ENCODE results near the gene PCNT.

Gene PCNT

DNA sequence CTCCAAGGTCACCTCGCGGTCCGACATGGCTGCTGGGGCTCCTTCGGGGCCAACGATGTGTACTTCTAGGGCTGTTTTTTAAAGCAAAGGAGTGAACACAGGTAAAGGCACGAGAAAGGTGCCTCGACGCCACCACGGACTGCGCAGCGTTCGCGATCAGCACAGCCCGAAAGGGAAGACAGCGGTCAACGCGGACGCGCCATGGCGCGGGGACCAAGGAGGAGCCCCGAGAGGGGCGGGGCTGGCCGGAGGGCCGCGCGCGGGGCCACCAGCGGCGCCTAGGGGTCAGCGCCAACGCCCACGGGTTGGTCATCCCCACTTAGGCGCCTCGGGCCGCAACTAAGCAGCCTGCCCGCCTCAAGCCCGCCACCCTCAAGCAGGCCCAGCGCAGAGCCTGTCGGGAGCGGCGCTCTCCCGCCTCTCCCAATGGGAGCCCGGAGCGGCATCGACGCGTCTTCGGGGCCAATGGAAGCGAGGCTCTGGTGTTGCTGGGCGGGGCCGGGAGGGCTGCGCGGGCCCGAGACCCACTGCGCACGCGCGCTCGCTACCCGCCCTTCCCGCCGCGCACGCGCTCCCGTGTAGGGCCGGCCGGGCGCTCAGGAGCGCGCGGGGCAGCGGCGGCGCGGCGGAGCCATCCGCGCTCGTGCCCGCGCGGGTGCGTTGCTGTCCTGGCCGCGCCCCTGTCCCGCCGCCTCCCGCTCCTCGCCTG, 134.5 kb downstream of the PCNT start, which contains the start of gene DIP2A (continued):
- TF ChIP-seq, protein P1, sequence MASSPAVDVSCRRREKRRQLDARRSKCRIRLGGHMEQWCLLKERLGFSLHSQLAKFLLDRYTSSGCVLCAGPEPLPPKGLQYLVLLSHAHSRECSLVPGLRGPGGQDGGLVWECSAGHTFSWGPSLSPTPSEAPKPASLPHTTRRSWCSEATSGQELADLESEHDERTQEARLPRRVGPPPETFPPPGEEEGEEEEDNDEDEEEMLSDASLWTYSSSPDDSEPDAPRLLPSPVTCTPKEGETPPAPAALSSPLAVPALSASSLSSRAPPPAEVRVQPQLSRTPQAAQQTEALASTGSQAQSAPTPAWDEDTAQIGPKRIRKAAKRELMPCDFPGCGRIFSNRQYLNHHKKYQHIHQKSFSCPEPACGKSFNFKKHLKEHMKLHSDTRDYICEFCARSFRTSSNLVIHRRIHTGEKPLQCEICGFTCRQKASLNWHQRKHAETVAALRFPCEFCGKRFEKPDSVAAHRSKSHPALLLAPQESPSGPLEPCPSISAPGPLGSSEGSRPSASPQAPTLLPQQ (tag by site-specific recombination; IDR thresholded peaks at IDR 0.05), result peak; percentile 81
- no peak for TF ChIP-seq ZNF530 (tag by site-specific recombination; IDR thresholded peaks at IDR 0.05; ENCODE audit: low read depth)
- TF ChIP-seq, protein P2, sequence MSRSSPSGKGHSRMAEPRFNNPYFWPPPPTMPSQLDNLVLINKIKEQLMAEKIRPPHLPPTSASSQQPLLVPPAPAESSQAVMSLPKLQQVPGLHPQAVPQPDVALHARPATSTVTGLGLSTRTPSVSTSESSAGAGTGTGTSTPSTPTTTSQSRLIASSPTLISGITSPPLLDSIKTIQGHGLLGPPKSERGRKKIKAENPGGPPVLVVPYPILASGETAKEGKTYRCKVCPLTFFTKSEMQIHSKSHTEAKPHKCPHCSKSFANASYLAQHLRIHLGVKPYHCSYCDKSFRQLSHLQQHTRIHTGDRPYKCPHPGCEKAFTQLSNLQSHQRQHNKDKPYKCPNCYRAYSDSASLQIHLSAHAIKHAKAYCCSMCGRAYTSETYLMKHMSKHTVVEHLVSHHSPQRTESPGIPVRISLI (tag by site-specific recombination; IDR thresholded peaks at IDR 0.05), result no peak
- TF ChIP-seq ZNF404 (tag by site-specific recombination; IDR thresholded peaks at IDR 0.05), result no peak
- TF ChIP-seq ZNF561 (tag by site-specific recombination; IDR thresholded peaks at IDR 0.05; ENCODE audit: borderline replicate concordance), result 0 out of 2 replicates have a peak, but pooled peaks have one; percentile 81
- TF ChIP-seq, protein P3, sequence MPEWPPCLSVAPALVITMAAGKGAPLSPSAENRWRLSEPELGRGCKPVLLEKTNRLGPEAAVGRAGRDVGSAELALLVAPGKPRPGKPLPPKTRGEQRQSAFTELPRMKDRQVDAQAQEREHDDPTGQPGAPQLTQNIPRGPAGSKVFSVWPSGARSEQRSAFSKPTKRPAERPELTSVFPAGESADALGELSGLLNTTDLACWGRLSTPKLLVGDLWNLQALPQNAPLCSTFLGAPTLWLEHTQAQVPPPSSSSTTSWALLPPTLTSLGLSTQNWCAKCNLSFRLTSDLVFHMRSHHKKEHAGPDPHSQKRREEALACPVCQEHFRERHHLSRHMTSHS (tag by site-specific recombination; IDR thresholded peaks at IDR 0.05), result no peak
- no peak for TF ChIP-seq ZNF843 (tag by site-specific recombination; IDR thresholded peaks at IDR 0.05)
- TF ChIP-seq ZNF394 (tag by site-specific recombination; IDR thresholded peaks at IDR 0.05; ENCODE audit: borderline replicate concordance), result peak; percentile 67; the same call in 1 of the 2 replicates
- TF ChIP-seq SETDB1 (IDR thresholded peaks at IDR 0.05; ENCODE audit: insufficient read length, low read length), result peak; percentile 21
- 0 out of 2 replicates have a peak, but pooled peaks have one; percentile 39 for TF ChIP-seq REPIN1 (tag by site-specific recombination; IDR thresholded peaks at IDR 0.05; ENCODE audit: low read depth)
- no peak for TF ChIP-seq ZNF48 (tag by site-specific recombination; IDR thresholded peaks at IDR 0.05)
- TF ChIP-seq ZNF341 (tag by site-specific recombination; IDR thresholded peaks at IDR 0.05; ENCODE audit: low read depth), result no peak
- no peak for TF ChIP-seq ZNF654 (tag by site-specific recombination; IDR thresholded peaks at IDR 0.05; ENCODE audit: low read depth)
- TF ChIP-seq, protein P4, sequence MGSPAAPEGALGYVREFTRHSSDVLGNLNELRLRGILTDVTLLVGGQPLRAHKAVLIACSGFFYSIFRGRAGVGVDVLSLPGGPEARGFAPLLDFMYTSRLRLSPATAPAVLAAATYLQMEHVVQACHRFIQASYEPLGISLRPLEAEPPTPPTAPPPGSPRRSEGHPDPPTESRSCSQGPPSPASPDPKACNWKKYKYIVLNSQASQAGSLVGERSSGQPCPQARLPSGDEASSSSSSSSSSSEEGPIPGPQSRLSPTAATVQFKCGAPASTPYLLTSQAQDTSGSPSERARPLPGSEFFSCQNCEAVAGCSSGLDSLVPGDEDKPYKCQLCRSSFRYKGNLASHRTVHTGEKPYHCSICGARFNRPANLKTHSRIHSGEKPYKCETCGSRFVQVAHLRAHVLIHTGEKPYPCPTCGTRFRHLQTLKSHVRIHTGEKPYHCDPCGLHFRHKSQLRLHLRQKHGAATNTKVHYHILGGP (tag by site-specific recombination; IDR thresholded peaks at IDR 0.05), result no peak
- peak; percentile 82 for TF ChIP-seq SP7 (tag by site-specific recombination; IDR thresholded peaks at IDR 0.05)
- no peak for TF ChIP-seq ZNF501 (tag by site-specific recombination; IDR thresholded peaks at IDR 0.05)
- TF ChIP-seq ZNF433 (tag by site-specific recombination; IDR thresholded peaks at IDR 0.05; ENCODE audit: low read depth), result no peak
- TF ChIP-seq ZBTB17 (tag by site-specific recombination; IDR thresholded peaks at IDR 0.05), result peak; percentile 97
- TF ChIP-seq ZNF133 (tag by site-specific recombination; IDR thresholded peaks at IDR 0.05), result no peak
- TF ChIP-seq, protein P5, sequence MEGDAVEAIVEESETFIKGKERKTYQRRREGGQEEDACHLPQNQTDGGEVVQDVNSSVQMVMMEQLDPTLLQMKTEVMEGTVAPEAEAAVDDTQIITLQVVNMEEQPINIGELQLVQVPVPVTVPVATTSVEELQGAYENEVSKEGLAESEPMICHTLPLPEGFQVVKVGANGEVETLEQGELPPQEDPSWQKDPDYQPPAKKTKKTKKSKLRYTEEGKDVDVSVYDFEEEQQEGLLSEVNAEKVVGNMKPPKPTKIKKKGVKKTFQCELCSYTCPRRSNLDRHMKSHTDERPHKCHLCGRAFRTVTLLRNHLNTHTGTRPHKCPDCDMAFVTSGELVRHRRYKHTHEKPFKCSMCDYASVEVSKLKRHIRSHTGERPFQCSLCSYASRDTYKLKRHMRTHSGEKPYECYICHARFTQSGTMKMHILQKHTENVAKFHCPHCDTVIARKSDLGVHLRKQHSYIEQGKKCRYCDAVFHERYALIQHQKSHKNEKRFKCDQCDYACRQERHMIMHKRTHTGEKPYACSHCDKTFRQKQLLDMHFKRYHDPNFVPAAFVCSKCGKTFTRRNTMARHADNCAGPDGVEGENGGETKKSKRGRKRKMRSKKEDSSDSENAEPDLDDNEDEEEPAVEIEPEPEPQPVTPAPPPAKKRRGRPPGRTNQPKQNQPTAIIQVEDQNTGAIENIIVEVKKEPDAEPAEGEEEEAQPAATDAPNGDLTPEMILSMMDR (tag by site-specific recombination; IDR thresholded peaks at IDR 0.05), result peak; percentile 84
- no peak for TF ChIP-seq ZNF175 (tag by site-specific recombination; IDR thresholded peaks at IDR 0.05)
- no peak for TF ChIP-seq OVOL3 (tag by site-specific recombination; IDR thresholded peaks at IDR 0.05)
- TF ChIP-seq ZSCAN16 (tag by site-specific recombination; IDR thresholded peaks at IDR 0.05), result no peak
- no peak for TF ChIP-seq ZNF473 (tag by site-specific recombination; IDR thresholded peaks at IDR 0.05)
- no peak for TF ChIP-seq EGR2 (tag by site-specific recombination; IDR thresholded peaks at IDR 0.05; ENCODE audit: low read depth)
- TF ChIP-seq, protein P6, sequence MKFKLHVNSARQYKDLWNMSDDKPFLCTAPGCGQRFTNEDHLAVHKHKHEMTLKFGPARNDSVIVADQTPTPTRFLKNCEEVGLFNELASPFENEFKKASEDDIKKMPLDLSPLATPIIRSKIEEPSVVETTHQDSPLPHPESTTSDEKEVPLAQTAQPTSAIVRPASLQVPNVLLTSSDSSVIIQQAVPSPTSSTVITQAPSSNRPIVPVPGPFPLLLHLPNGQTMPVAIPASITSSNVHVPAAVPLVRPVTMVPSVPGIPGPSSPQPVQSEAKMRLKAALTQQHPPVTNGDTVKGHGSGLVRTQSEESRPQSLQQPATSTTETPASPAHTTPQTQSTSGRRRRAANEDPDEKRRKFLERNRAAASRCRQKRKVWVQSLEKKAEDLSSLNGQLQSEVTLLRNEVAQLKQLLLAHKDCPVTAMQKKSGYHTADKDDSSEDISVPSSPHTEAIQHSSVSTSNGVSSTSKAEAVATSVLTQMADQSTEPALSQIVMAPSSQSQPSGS (tag by site-specific recombination; IDR thresholded peaks at IDR 0.05; ENCODE audit: low read depth), result no peak
- TF ChIP-seq KLF1 (tag by site-specific recombination; IDR thresholded peaks at IDR 0.05), result peak; percentile 54; the same call in 1 of the 2 replicates
- TF ChIP-seq ZNF140 (tag by site-specific recombination; IDR thresholded peaks at IDR 0.05), result no peak

All from HEK293 (cell line).